Uterus (tissue), 4 donors: ENCODE results near the gene EXTL2. TPM values are rescaled to one million over a fixed set of nuclear protein-coding genes. Genes with fewer than 3 reads are reported as not detected.
"Not testable (repeated sequence)": the region's sequence is repeated elsewhere in the genome, so short reads cannot be mapped to it uniquely, and the experiment has no call there.

Experiments used
- DNase-seq, 2 donors: peaks; one replicate each; pipeline ENCODE4 v3.0.0-alpha.2; 2019 to 2020
- H3K27ac ChIP-seq, 2 donors: fragments of 200-600 bp; sonication (generic); 1 replicate in 1 of 2; 2 replicates in 1 of 2; pipeline ENCODE4 v1.5.1; 2016 to 2018
- H3K27me3 ChIP-seq, 2 donors: fragments of 200-600 bp; sonication (generic); one replicate each; pipeline ENCODE4 v1.5.1; 2018 to 2019; ENCODE audit warnings: control low read depth in 1 of 2
- H3K36me3 ChIP-seq, 2 donors: fragments of 200-600 bp; sonication (generic); one replicate each; pipeline ENCODE4 v1.5.1; 2019; ENCODE audit warnings: control low read depth in 1 of 2
- H3K4me1 ChIP-seq, 2 donors: fragments of 200-600 bp; sonication (generic); one replicate each; pipeline ENCODE4 v1.5.1; 2018 to 2019; ENCODE audit warnings: control low read depth in 1 of 2
- H3K4me3 ChIP-seq, 2 donors: fragments of 200-600 bp; sonication (generic); 1 replicate in 1 of 2; 2 replicates in 1 of 2; pipeline ENCODE4 v1.5.1; 2018 to 2019; ENCODE audit warnings: mild to moderate bottlenecking in 1 of 2
- H3K9me3 ChIP-seq, 2 donors: fragments of 200-600 bp; sonication (generic); one replicate each; pipeline ENCODE4 v1.5.1; 2019; ENCODE audit warnings: control low read depth in 1 of 2
- CTCF ChIP-seq, 4 experiments: fragments of 200-600 bp in 2 of 4; fragments of 450-650 bp in 2 of 4; sonication (generic) in 2 of 4; IDR thresholded peaks; one replicate each; pipeline ENCODE4 v1.5.1; 2016 to 2019; ENCODE audit warnings: antibody characterized with exemption in 4 of 4, mild to moderate bottlenecking in 2 of 4, moderate library complexity in 1 of 4
- POLR2A ChIP-seq, 2 donors: fragments of 450-650 bp; IDR thresholded peaks; one replicate each; pipeline ENCODE4 v1.6.1; 2016; ENCODE audit warnings: antibody characterized with exemption in 2 of 2, mild to moderate bottlenecking in 1 of 2, moderate library complexity in 1 of 2
- intact Hi-C: fragments of 100-400 bp; cut with DNase I; formaldehyde crosslinking; loops from one replicate; pipeline ENCODE4 v1.15.1; 2023; ENCODE audit warnings: low total_unique reads
- total RNA-seq, 4 donors: library from RNA; depleted of rRNA in 3 of 4; stranded (reverse); fragments of >200 nt in 3 of 4; gene quantifications; one replicate each; pipeline versions ENCODE4 v1.1.0 to v1.2.4, GENCODE V29; 2014 to 2023
- donor health status: DM: yes; HTN: yes; CAD: no.

The EXTL2 gene
- total RNA-seq, 4 donors from 2014 or later = 6.4 to 63.3 (median 18.9) TPM

- H3K36me3 ChIP-seq = no peaks in the 10 kb centered on the region
- TF ChIP-seq CTCF (IDR thresholded peaks at IDR 0.05) (no peak), POLR2A (IDR thresholded peaks at IDR 0.05) (no peak)
- no peaks in the 10 kb centered on the region for H3K27me3 ChIP-seq
- no peak overlapping the region for H3K4me3 ChIP-seq
- DNase-seq = no peak
- H3K4me1 ChIP-seq = no peaks in the 10 kb centered on the region
- no peaks in the 10 kb centered on the region for H3K9me3 ChIP-seq
- H3K27ac ChIP-seq = no peak overlapping the region
- intact Hi-C loops = no loop called here
Measured at GRCh38 chr1:100832694-100833428, 61.8 kb downstream of the EXTL2 start.

DNA sequence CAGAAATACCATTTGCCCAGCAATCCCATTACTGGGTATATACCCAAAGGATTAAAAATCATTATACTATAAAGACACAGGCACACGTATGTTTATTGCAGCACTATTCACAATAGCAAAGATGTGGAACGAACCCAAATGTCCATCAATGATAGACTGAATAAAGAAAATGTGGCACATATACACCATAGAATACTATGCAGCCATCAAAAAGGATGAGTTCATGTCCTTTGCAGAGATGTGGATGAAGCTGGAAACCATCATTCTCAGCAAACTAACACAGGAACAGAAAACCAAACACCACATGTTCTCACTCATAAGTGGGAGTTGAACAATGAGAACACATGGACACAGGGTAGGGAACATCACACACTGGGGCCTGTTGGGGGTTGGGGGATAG is 69.0 kb downstream of the EXTL2 start:
- H3K4me1 ChIP-seq, H3K27ac ChIP-seq, intact Hi-C loops, H3K9me3 ChIP-seq, H3K4me3 ChIP-seq, H3K36me3 ChIP-seq, DNase-seq, H3K27me3 ChIP-seq: not testable (repeated sequence)

Other genes with a start within 250 kb of the EXTL2 start
- gene VCAM1, start 175.1 kb downstream of the EXTL2 start, total RNA-seq = 10 to 100 TPM in 2 of 4 donors, 1 to 10 TPM in 2; 4.4 to 46.8 (median 9.7) TPM
- gene SLC30A7, start 1.2 kb upstream of the EXTL2 start, total RNA-seq = 10 to 100 TPM; 15.1 to 53.0 (median 22.8) TPM
- 10 to 100 TPM in 3 of 4 donors, 1 to 10 TPM in 1; 5.6 to 46.8 (median 21.6) TPM for gene DPH5, start 130.9 kb upstream of the EXTL2 start, total RNA-seq